Stimulated activated CD8-positive, alpha-beta memory T cell treated with anti-CD3 and anti-CD28 coated beads, Interleukin-12 subunit alpha, Interleukin-12 subunit beta, amount 100 ng/mL, for 4 hours (primary cell): Measurements from ENCODE around the gene CBX8.

Experiments
- DNase-seq: peaks from one replicate; pipeline ENCODE4 v3.0.0-alpha.2; 2020; ENCODE audit warnings: low read depth

Gene CBX8

GRCh38 chr17:79750650-79751545 is 46.0 kb downstream of the CBX8 start:
- no peak for DNase-seq

GRCh38 chr17:79749958-79750357 is 46.9 kb downstream of the CBX8 start:
- DNase-seq: no peak

GRCh38 chr17:79749156-79749815 is 47.6 kb downstream of the CBX8 start:
- no peak for DNase-seq

GRCh38 chr17:79748295-79749099 is 48.4 kb downstream of the CBX8 start:
- no peak for DNase-seq

- no peak for DNase-seq
Observed at GRCh38 chr17:79747508-79748294, 49.2 kb downstream of the CBX8 start.

DNA sequence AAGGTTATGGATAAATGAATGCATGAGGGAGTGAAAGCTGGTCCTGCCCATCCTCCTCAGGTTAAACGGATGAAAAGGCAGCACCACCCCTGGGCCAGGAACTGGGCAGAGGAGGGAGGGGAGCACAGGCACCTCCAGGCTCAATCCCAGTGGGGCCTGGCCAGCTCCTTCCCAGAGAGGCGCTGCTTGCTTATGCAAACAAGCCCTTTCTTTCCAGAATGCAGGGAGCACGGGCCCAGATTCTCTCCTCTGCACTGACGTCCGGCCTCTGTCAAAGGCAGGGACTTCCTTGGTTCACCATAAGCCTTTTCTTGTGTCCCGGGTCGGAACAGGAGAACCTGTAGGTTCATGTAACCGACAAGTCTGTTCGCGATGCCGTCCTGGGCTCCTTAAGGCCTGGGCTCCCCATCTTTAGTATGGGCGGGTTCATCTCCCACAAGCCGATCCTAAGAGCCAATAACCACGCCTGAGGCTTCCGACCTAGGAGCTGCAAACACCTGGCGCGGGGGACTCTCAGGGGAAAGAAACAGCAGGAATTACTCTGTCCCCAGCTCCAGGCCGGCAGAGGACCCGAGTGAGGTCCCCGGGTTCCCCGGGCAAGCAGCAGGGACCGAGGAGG is 49.9 kb downstream of the CBX8 start:
- DNase-seq: no peak

DNA sequence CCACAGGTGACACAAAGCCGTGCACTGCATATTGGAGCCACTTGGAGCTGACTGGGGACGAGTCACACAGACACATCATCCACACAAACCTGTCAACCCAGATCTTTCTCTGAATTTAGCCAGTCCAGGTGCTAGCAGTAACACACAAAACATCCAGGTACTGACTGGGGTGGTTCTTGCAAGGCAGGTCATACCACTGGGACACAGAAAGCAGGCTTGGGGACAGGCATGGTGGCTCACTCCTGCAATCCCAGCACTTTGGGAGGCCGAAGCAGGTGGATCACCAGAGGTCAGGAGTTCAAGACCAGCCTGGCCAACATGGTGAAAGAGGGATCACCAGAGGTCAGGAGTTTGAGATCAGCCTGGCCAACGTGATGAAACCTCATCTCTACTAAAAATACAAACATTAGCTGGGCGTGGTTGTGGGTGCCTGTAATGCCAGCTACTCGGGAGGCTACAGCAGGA is 51.2 kb downstream of the CBX8 start:
- no peak for DNase-seq

DNA sequence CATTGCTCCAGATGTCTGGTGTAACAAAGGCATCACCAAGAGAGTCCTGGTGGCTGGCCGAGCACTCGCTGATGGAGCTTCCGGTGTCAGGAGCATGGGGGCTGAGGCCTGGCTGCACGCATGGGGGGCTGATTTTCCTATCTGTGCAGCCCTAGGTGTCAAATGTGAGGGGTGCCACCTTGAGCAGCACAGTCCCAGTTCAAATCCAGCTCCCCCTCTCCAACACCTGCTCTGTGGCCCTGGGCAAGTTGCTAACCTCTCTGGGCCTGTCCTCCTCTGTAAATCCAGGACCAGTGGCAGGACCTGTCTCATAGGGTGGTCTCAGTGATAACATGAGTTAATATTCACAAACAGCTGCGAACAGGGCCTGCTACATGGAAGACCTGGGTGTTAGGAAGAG is 53.3 kb downstream of the CBX8 start:
- no peak for DNase-seq

DNA sequence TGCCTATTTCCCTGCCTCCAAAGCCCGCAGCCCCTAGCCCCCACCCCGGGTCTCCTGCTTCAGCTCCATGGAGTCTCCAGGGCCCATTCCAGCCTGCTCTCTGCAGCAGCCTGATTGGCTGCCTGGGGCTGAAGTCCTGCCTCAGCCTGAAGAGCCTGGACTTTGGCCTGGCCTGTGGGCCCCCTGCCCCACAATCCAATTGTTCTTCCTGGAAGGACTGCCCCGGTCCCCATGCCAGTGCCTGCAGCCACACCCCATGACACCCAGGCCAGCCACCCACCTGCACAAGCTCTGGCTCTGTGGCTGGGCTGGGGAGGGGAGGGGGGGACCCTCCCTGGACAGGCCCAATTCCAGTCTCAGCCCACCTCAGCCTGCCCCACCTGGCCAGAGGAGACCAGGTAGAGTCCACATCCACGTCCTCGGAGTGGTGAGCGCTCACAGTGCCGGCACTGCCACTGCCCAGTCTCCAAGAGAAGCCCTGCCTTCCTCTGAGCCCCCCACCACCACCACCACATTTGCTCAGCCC is 53.9 kb downstream of the CBX8 start:
- DNase-seq: no peak

DNA sequence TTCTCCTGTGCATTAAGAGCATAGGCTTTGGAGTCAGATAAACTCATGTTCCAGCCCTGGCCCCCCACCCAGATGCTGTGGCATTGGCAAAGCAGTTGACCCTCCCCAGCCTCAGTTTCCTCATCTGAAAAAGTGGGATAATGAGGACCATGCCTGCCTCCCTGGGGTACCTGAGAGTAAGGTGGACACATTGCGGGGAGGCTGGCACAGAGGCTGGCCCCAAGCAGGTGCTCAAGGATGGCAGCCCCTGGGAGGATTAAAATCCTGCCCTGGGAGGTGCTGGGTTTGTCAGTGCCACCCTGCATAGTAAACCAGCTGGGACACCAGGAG is 54.3 kb downstream of the CBX8 start:
- DNase-seq: no peak
